Neural cell (in vitro differentiated cells): Measurements from ENCODE around the gene LSM10. TPM values are rescaled to one million over a fixed set of nuclear protein-coding genes. Genes with fewer than 3 reads are reported as not detected.

Experiments used
- H2AFZ ChIP-seq: fragments of 200-600, 300-800 bp; sonication (generic), shearing (Covaris generic); 2 replicates; pipeline ENCODE4 v1.6.0; 2014; ENCODE audit warnings: low read depth, mild to moderate bottlenecking, antibody characterized with exemption, low read length, moderate library complexity
- H3F3A ChIP-seq: fragments of 200-600 bp; shearing (Covaris generic); 2 replicates; pipeline ENCODE4 v1.6.1; 2016; ENCODE audit warnings: mild to moderate bottlenecking, moderate library complexity, mixed read lengths, antibody characterized with exemption, low read length; ENCODE audit not compliant: insufficient read depth, poor library complexity, severe bottlenecking
- H3K27ac ChIP-seq: fragments of 200-600, 300-800 bp; sonication (generic), shearing (Covaris generic); 2 replicates; pipeline ENCODE4 v1.5.1; 2014; ENCODE audit warnings: mild to moderate bottlenecking, low read length, moderate library complexity
- H3K27me3 ChIP-seq: fragments of 300-800, 200-600 bp; sonication (generic), shearing (Covaris generic); 2 replicates; pipeline ENCODE4 v1.6.0; 2014; ENCODE audit warnings: mild to moderate bottlenecking, low read depth, low read length, moderate library complexity; ENCODE audit not compliant: insufficient read depth
- H3K36me3 ChIP-seq: fragments of 300-800, 200-600 bp; sonication (generic), shearing (Covaris generic); 2 replicates; pipeline ENCODE4 v1.5.1; 2014; ENCODE audit warnings: mild to moderate bottlenecking, antibody characterized with exemption, low read length, moderate library complexity; ENCODE audit not compliant: insufficient read depth
- H3K4me2 ChIP-seq: fragments of 300-800, 200-600 bp; sonication (generic), shearing (Covaris generic); 2 replicates; pipeline ENCODE4 v1.6.0; 2014; ENCODE audit warnings: mild to moderate bottlenecking, low read length
- H3K4me3 ChIP-seq: fragments of 300-800, 200-600 bp; sonication (generic), shearing (Covaris generic); 2 replicates; pipeline ENCODE4 v1.5.1; 2014; ENCODE audit warnings: mild to moderate bottlenecking, low read length, moderate library complexity
- H3K79me2 ChIP-seq: fragments of 200-600 bp; shearing (Covaris generic); replicated peaks from 2 replicates; pipeline ENCODE4 v1.6.0; 2014; ENCODE audit warnings: mild to moderate bottlenecking, low read length, moderate library complexity; ENCODE audit not compliant: insufficient read depth
- H3K9ac ChIP-seq: fragments of 300-800, 200-600 bp; sonication (generic), shearing (Covaris generic); 2 replicates; pipeline ENCODE4 v1.6.1; 2016; ENCODE audit warnings: mild to moderate bottlenecking, low read length, mixed read lengths
- H3K9me2 ChIP-seq: fragments of 200-600 bp; shearing (Covaris generic); 2 replicates; pipeline ENCODE4 v1.6.1; 2016; ENCODE audit warnings: mild to moderate bottlenecking, low read length, mixed read lengths; ENCODE audit not compliant: insufficient read depth
- H3K9me3 ChIP-seq: fragments of 200-600, 300-800 bp; sonication (generic), shearing (Covaris generic); 2 replicates; pipeline ENCODE4 v1.6.1; 2016; ENCODE audit warnings: mild to moderate bottlenecking, mixed run types, low read length, moderate library complexity, mixed read lengths
- H4K20me1 ChIP-seq: fragments of 200-600 bp; shearing (Covaris generic); 2 replicates; pipeline ENCODE4 v1.6.1; 2016; ENCODE audit warnings: mild to moderate bottlenecking, mixed run types; ENCODE audit not compliant: insufficient read depth
- CTCF ChIP-seq: fragments of 450-650 bp; IDR thresholded peaks from 2 replicates; pipeline ENCODE4 v1.5.1; 2014; ENCODE audit warnings: antibody characterized with exemption, mild to moderate bottlenecking, moderate library complexity; ENCODE audit not compliant: poor library complexity, severe bottlenecking
- EP300 ChIP-seq: fragments of 450-650 bp; conservative IDR thresholded peaks from 2 replicates; pipeline ENCODE4 v1.6.1; 2014; ENCODE audit warnings: antibody characterized with exemption, mild to moderate bottlenecking, moderate library complexity; ENCODE audit not compliant: poor library complexity, severe bottlenecking
- EZH2 ChIP-seq: fragments of 200-600, 300-800 bp; shearing (Covaris generic), sonication (generic); IDR thresholded peaks from 2 replicates; pipeline ENCODE4 v1.6.1; 2014; ENCODE audit warnings: antibody characterized with exemption, low read length, borderline replicate concordance, mild to moderate bottlenecking; ENCODE audit not compliant: insufficient read depth, poor library complexity, severe bottlenecking
- MXI1 ChIP-seq: fragments of 450-650 bp; conservative IDR thresholded peaks from 2 replicates; pipeline ENCODE4 v1.6.1; 2014; ENCODE audit warnings: antibody characterized with exemption, mild to moderate bottlenecking; ENCODE audit not compliant: poor library complexity, severe bottlenecking
- POLR2AphosphoS5 ChIP-seq: IDR thresholded peaks from 2 replicates; pipeline ENCODE4 v1.6.1; 2012
- RAD21 ChIP-seq: fragments of 450-650 bp; conservative IDR thresholded peaks from 2 replicates; pipeline ENCODE4 v1.6.1; 2014; ENCODE audit warnings: antibody characterized with exemption, mild to moderate bottlenecking, moderate library complexity
- SMC3 ChIP-seq: fragments of 450-650 bp; conservative IDR thresholded peaks from 2 replicates; pipeline ENCODE4 v1.6.1; 2014; ENCODE audit warnings: antibody characterized with exemption, mild to moderate bottlenecking, moderate library complexity; ENCODE audit not compliant: poor library complexity
- TAF1 ChIP-seq: IDR thresholded peaks from 2 replicates; pipeline ENCODE4 v1.6.1; 2012; ENCODE audit warnings: low read depth
- polyA plus RNA-seq: library from polyadenylated mRNA; depleted of rRNA; stranded (reverse); fragments of >200 nt; gene quantifications from 2 replicates; pipeline ENCODE4 v1.2.3, GENCODE V29; 2014
- TF ChIP-seq, protein P1 (sequence below): IDR thresholded peaks from 2 replicates; pipeline ENCODE4 v1.6.1; 2012; ENCODE audit warnings: borderline replicate concordance

LSM10 gene
- polyA plus RNA-seq, 1 donor from 2014 or later = 1.3 TPM

GRCh38 chr1:36367798-36368197 lies 29.9 kb downstream of the LSM10 start:
- Histone ChIP-seq H3K79me2 (peaks cover 3% of the 10 kb centered on the region), H3K27me3 (no peaks in the 10 kb centered on the region), H3K4me2 (no peak overlapping the region), H3K36me3 (no peaks in the 10 kb centered on the region), H3K4me3 (no peak overlapping the region), H3K27ac (no peak overlapping the region), H3F3A (no peaks in the 10 kb centered on the region), H3K9ac (no peak overlapping the region), H4K20me1 (no peaks in the 10 kb centered on the region), H2AFZ (no peak overlapping the region), H3K9me3 (no peaks in the 10 kb centered on the region), H3K9me2 (no peaks in the 10 kb centered on the region)
- TF ChIP-seq SMC3 (no peak), POLR2AphosphoS5 (no peak), MXI1 (no peak), TAF1 (no peak), EP300 (no peak), EZH2 (no peak), CTCF (no peak), RAD21 (no peak)
- TF ChIP-seq, protein P1, sequence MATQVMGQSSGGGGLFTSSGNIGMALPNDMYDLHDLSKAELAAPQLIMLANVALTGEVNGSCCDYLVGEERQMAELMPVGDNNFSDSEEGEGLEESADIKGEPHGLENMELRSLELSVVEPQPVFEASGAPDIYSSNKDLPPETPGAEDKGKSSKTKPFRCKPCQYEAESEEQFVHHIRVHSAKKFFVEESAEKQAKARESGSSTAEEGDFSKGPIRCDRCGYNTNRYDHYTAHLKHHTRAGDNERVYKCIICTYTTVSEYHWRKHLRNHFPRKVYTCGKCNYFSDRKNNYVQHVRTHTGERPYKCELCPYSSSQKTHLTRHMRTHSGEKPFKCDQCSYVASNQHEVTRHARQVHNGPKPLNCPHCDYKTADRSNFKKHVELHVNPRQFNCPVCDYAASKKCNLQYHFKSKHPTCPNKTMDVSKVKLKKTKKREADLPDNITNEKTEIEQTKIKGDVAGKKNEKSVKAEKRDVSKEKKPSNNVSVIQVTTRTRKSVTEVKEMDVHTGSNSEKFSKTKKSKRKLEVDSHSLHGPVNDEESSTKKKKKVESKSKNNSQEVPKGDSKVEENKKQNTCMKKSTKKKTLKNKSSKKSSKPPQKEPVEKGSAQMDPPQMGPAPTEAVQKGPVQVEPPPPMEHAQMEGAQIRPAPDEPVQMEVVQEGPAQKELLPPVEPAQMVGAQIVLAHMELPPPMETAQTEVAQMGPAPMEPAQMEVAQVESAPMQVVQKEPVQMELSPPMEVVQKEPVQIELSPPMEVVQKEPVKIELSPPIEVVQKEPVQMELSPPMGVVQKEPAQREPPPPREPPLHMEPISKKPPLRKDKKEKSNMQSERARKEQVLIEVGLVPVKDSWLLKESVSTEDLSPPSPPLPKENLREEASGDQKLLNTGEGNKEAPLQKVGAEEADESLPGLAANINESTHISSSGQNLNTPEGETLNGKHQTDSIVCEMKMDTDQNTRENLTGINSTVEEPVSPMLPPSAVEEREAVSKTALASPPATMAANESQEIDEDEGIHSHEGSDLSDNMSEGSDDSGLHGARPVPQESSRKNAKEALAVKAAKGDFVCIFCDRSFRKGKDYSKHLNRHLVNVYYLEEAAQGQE = no peak

- no peak overlapping the region for H3K4me2 ChIP-seq
- no peaks in the 10 kb centered on the region for H3K9me2 ChIP-seq
- no peak overlapping the region for H3K4me3 ChIP-seq
- H3K27me3 ChIP-seq = no peaks in the 10 kb centered on the region
- H2AFZ ChIP-seq = no peak overlapping the region
- no peak overlapping the region for H3K27ac ChIP-seq
- no peak overlapping the region for H3K9ac ChIP-seq
- no peaks in the 10 kb centered on the region for H3K9me3 ChIP-seq
- H3K36me3 ChIP-seq = no peaks in the 10 kb centered on the region
- TF ChIP-seq RAD21 (no peak), SMC3 (no peak), EP300 (no peak), MXI1 (no peak), CTCF (no peak), POLR2AphosphoS5 (no peak), EZH2 (no peak), TAF1 (no peak)
- TF ChIP-seq, protein P1 = no peak
- no peaks in the 10 kb centered on the region for H3F3A ChIP-seq
- H4K20me1 ChIP-seq = no peaks in the 10 kb centered on the region
- H3K79me2 ChIP-seq = peaks cover 3% of the 10 kb centered on the region
Observed at GRCh38 chr1:36367066-36367465, 30.6 kb downstream of the LSM10 start.
